ENCODE data around the gene TTC4. TPM values are rescaled to one million over a fixed set of nuclear protein-coding genes. Genes with fewer than 3 reads are reported as not detected.

Gene TTC4
- total and polyA plus RNA-seq, 2 of the 4 experiments (the other 2 are of a cell fraction) = 21.6 to 27.1 TPM

GRCh38 chr1:54701066-54701465 is 14.6 kb upstream of the TTC4 start:
- TF ChIP-seq RAD21 (IDR thresholded peaks at IDR 0.05; ENCODE audit: low read length) (no peak), BHLHE40 (IDR thresholded peaks at IDR 0.05; ENCODE audit: low read depth, low read length) (no peak), ELK1 (IDR thresholded peaks at IDR 0.05; ENCODE audit: borderline replicate concordance, low read depth, low read length) (no peak), MAZ (IDR thresholded peaks at IDR 0.05; ENCODE audit: borderline replicate concordance, low read depth, low read length) (no peak), RFX5 (IDR thresholded peaks at IDR 0.05; ENCODE audit: low read depth, low read length) (no peak), RCOR1 (IDR thresholded peaks at IDR 0.05; ENCODE audit: insufficient replicate concordance, low read length) (no peak), USF2 (IDR thresholded peaks at IDR 0.05; ENCODE audit: low read depth, low read length) (no peak), FOS (IDR thresholded peaks at IDR 0.05; ENCODE audit: low read depth, low read length) (no peak), POLR2A (IDR thresholded peaks at IDR 0.05; ENCODE audit: low read depth, low read length) (no peak), NFE2L2 (IDR thresholded peaks at IDR 0.05; ENCODE audit: low read depth, low read length) (no peak), CEBPB (IDR thresholded peaks at IDR 0.05; ENCODE audit: low read depth, low read length) (no peak), MAFK (IDR thresholded peaks at IDR 0.05; ENCODE audit: low read depth, low read length) (no peak), MXI1 (IDR thresholded peaks at IDR 0.05; ENCODE audit: borderline replicate concordance, low read depth, low read length) (no peak)
- dilution Hi-C loops (cut with HindIII; ENCODE audit: low sequenced_read_pairs, unreplicated experiment) = no loop called here
- H2AFZ ChIP-seq (replicated peaks; ENCODE audit: low read length, poor library complexity) = no peak overlapping the region
- DNase-seq (no peak), ATAC-seq (ENCODE audit: low read depth) (no peak)
- POLR2A ChIA-PET (ENCODE audit: unreplicated experiment) = no interaction called here
- no peak overlapping the region for H4K8ac ChIP-seq (ENCODE audit: low read depth in 2 of 2, low read length in 2 of 2)
- peaks cover 49% of the 10 kb centered on the region for H3K27me3 ChIP-seq (ENCODE audit: control insufficient read depth, insufficient read depth, low read length)
- H3K23ac ChIP-seq (ENCODE audit: low read depth, low read length) = no peak overlapping the region
- intact Hi-C loops (cut with micrococcal nuclease) = no loop called here
- no peaks in the 10 kb centered on the region for H3K9me3 ChIP-seq (ENCODE audit: control insufficient read depth, insufficient read depth, low read length)
- no peak overlapping the region for H3K56ac ChIP-seq (ENCODE audit: extremely low read depth, insufficient read depth, low read length)
- H3K4me2 ChIP-seq (ENCODE audit: low read depth, low read length) = no peak overlapping the region
- no peak overlapping the region for H4K91ac ChIP-seq (ENCODE audit: insufficient read depth, low read depth, low read length)
- CTCF ChIA-PET = no interaction called here
- H3K9me1 ChIP-seq (ENCODE audit: insufficient read depth, low read length) = no peaks in the 10 kb centered on the region
- no peak overlapping the region for H2BK15ac ChIP-seq (ENCODE audit: low read depth, low read length)
- no peaks in the 10 kb centered on the region for H3K36me3 ChIP-seq (ENCODE audit: control insufficient read depth, insufficient read depth, low read length)
- no peaks in the 10 kb centered on the region for H3K79me1 ChIP-seq (ENCODE audit: low read depth in 1 of 2, low read length in 2 of 2)
- no peak overlapping the region for H2BK20ac ChIP-seq (ENCODE audit: low read depth, low read length)
- WGBS, 2 experiments (ENCODE audit: extremely low coverage in 2 of 2, insufficient read length in 1 of 2) = 72% methylated on average over 5 of the region's 9 CpGs; no CpG with 5 or more reads in 1 of the 2 experiments
- H2BK120ac ChIP-seq (ENCODE audit: low read depth, low read length) = no peak overlapping the region
- no peak overlapping the region for H2AK5ac ChIP-seq (ENCODE audit: low read depth, low read length)
- no peak overlapping the region for H4K5ac ChIP-seq (ENCODE audit: low read depth, low read length)
- no peak overlapping the region for H3K27ac ChIP-seq (ENCODE audit: insufficient read depth, low read length)
- H3K14ac ChIP-seq (replicated peaks; ENCODE audit: low read depth, low read length) = no peak overlapping the region
- no peak overlapping the region for H3K9ac ChIP-seq (ENCODE audit: low read depth, low read length)
- no peak overlapping the region for H2BK5ac ChIP-seq (ENCODE audit: low read depth, low read length, poor library complexity, severe bottlenecking)
- H4K20me1 ChIP-seq (ENCODE audit: insufficient read depth, low read length) = no peaks in the 10 kb centered on the region
- H3K4ac ChIP-seq (ENCODE audit: low read depth, low read length) = no peak overlapping the region
- no peak overlapping the region for H3K4me3 ChIP-seq (ENCODE audit: insufficient read depth, low read depth, low read length)
- in situ Hi-C loops (cut with MboI; ENCODE audit: low sequenced_read_pairs) = no loop called here
- H3K4me1 ChIP-seq (ENCODE audit: control insufficient read depth, insufficient read depth, low read length) = no peaks in the 10 kb centered on the region
- H2AK9ac ChIP-seq (replicated peaks; ENCODE audit: low read depth, low read length, poor library complexity) = no peak overlapping the region
- no TSS peak for BruUV-seq (replicated peaks)
- no peak overlapping the region for H3K18ac ChIP-seq (ENCODE audit: low read depth, low read length)

Data from IMR-90 (cell line).